ENCODE data around the gene NDUFAF2.
"Not testable (repeated sequence)": the region's sequence is repeated elsewhere in the genome, so short reads cannot be mapped to it uniquely, and the experiment has no call there.

Gene NDUFAF2

GRCh38 chr5:61184708-61185107 lies 239.7 kb downstream of the NDUFAF2 start:
- no peak for DNase-seq

GRCh38 chr5:61186634-61187033 lies 241.6 kb downstream of the NDUFAF2 start:
- no peak for DNase-seq

GRCh38 chr5:61187352-61187751 lies 242.3 kb downstream of the NDUFAF2 start:
- DNase-seq, result not testable (repeated sequence)

GRCh38 chr5:61187826-61188225 lies 242.8 kb downstream of the NDUFAF2 start:
- not testable (repeated sequence) for DNase-seq

GRCh38 chr5:61198606-61199005 lies 253.6 kb downstream of the NDUFAF2 start:
- DNase-seq, result no peak

- no peak for DNase-seq
These were observed 255.7 kb downstream of the NDUFAF2 start for GRCh38 chr5:61200582-61201155.

GRCh38 chr5:61202213-61202612 lies 257.2 kb downstream of the NDUFAF2 start:
- DNase-seq, result no peak
